NCI-H526 (cell line): ENCODE results near the gene MRPL40.

ENCODE experiments used
- DNase-seq, 2 experiments: peaks; one replicate each; lab custom pipeline; 2025; lab: John Stamatoyannopoulos, UW

The MRPL40 gene

GRCh38 chr22:19461506-19461905 is 29.2 kb downstream of the MRPL40 start:
- DNase-seq, result no peak

DNA sequence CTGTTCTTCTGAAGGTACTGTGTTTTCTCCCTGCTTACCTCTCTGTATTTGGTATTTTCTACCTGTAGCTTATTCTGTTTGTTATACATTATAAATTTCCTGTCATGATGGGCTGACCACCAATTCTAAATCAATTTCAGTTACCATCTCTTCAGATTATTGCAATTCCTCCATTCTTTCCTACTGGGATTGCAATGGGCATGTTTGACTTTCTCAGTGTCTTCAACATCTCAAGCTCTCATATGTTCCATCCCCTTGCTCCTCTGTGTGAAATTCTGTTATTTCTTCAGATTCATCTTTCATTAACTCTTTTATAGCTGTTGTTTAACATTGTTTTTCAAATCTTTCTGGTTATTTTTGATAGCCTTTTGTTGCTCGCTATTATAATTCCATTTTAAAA is 30.7 kb downstream of the MRPL40 start:
- no peak for DNase-seq

- DNase-seq, result no peak
Observed at GRCh38 chr22:19463491-19464469, 31.4 kb downstream of the MRPL40 start.

GRCh38 chr22:19464546-19464945 is 32.2 kb downstream of the MRPL40 start:
- no peak for DNase-seq

- no peak for DNase-seq
Observed at GRCh38 chr22:19464975-19465374, 32.6 kb downstream of the MRPL40 start.

DNA sequence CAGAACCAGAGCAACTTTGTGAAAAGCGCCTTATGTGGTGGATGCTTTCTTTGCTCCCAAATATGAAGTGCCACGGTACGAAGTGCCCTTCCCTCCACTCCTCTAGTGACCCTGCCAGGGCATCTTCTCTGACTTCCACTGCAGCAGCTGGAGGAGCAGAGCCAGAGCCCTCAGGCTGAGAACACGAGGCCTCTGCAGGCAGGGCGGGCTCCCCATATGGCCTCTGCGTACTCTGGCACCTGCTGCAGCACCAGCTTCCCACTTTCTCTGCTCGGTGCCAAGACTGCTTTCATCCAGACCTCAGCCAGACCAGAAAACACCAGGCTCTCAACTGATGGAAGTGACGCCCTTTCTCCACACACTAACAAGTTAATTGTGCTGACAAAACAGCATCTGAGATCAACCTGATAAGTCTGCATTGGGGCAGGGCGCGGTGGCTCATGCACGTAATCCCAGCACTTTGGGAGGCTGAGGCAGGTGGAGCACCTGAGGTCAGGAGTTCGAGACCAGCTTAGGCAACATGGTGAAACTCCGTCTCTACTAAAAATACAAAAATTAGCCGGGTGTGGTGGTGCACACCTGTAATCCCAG is 33.9 kb downstream of the MRPL40 start:
- no peak for DNase-seq

DNA sequence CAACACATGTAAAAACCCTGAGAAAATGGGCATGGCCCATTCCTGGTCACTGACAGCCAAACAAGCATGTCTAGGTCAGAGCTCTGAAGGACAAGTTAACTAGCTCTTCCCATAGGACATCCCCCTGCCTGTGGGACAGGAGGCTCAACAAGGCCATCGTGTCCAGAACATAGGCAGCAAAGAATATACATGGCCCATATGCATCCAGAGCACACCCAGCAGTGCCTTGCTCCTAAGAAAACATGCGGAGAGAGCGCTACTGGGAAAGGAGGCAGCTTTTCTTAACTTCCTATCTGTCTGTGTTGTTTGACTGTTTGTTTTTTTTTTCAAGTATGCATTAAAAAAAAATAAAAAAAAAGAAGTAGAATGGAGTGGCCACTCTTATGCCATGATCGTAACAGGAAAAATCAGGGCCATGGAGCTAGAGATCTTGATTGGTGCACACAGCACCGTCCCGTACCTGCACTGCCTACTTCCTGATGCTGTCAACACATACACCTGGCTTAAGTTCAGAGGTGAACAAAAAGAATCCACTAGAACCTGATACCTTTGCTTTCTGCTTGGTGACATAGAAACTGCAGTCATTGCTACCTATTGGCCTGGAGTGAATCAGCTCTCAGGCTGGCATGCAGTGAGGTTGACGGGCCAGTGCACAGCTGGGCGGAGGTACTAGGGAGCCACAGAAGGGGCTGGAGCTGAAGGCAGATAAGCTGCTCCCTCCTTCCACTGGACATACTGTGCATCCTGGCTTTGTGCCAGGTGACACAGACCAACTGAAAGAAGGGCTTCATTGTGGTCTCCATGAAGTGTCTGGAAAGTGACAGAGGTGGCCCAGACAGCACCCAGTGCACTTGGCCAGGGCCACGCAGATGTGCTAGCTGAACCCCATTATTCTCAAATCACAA is 34.8 kb downstream of the MRPL40 start:
- DNase-seq, result no peak

GRCh38 chr22:19467912-19468311 is 35.6 kb downstream of the MRPL40 start:
- DNase-seq, result no peak

DNA sequence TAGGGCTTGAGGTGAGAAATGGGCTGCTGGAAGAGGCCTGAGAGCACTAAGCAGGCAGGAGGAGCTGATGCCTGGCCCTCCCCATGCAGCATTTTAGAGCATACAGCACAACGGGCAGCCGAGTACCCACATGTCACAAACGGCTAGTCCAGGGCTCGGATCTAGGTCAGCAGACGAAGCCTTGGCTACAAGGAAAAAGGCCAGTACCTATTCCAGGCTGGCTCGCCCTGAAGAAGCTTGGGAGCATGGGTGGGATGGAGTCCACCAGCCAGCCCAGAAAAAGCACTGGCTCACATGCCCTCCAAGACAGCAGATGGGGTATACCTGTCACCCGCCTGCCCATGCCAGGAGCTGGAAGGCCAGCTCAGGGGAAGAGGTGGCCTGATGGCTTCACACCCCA is 37.1 kb downstream of the MRPL40 start:
- DNase-seq, result no peak

DNA sequence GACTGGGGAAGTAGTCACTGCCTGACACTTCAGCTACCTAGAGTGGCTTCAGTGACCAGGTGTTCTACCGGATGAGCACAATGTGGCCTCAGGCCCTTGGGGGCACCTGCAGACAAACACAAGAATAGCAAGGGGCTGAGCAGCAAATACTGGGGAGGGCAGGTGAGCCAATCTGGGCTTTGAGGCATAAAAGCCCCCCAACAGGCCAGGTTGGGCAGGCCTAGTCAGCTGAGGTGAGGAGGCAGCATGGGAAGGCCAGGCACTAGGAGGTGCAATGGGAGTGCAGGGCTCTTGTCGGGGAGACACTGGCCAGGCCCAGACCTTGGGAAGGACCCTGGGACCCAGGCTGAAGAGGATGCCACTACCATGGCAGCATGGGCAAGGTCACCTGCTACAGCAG is 37.7 kb downstream of the MRPL40 start:
- no peak for DNase-seq

DNA sequence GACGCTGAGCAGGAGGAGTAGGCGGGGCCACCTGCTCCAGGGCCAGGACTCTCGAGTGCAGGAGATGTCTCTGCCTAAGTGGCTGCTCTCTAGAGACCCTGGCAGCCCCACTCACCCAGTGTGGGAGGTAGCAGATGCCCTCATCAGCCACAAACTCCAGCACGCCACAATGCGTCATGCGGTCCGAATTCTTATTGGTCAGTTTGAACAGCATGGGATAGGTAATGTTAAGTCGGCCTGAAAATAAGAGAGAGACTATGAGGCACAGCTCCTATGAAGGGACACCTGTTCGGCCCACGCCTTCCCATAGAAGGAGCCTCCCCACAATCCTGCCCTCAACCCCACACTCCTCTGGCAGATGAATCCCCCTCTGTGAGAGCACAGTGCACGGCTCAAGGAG is 39.2 kb downstream of the MRPL40 start:
- DNase-seq, result no peak

DNA sequence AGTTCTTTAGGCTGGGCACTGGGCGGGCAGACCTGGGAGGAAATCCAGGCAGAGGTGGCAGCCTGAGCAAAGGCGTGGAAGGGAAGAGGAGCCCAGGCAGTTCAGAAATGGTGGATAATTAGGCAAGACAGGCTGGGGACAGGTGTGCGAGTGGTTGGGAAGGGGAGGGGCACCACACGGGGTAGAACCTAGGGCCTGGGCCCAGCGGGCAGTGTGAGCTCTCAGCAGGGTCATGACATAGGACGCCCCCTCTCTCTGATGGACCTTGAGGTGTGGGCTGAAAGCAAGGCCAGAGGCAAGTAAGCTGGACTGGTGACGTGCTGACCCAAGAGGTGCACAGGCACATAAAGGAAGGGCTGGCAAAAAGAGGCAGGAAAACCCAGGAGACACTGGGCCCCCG is 39.9 kb downstream of the MRPL40 start:
- no peak for DNase-seq

DNA sequence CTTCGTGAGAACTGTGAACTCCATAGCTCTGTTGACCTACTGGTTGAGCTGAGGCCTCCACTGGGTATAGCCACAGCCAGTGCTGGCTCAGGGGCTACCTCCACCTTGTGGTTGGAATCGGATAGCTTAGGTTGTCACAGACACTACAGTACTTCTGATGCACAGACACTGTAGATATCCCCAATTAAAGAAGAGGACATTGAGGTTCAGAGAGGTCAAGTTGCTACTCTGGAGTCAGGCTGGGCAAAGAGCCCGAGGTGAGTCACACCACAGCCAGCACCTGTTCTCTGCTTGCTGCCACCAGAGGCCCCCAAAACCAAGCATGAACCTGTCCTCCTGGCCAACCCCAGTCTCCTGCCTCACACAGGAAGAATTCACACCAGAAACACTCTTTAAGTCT is 41.2 kb downstream of the MRPL40 start:
- no peak for DNase-seq

DNA sequence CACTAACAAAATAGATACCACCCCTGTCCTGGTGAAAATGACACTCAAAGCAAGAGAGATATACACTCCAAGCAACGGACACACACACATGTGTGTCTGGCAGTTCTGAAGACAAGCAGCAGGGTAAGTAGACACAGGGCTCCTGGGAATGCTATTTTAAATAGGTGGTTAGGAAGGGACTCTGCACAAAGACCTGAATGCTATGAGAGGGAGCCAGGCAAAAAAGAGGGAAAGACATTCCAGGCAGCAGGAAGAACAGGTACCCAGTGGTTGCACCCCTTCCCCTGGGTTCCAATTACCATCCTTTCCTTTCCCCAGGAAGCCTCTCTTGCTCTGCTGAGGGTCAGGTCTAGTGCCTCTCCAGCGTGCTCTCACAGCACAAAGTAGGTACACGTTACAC is 43.7 kb downstream of the MRPL40 start:
- DNase-seq, result no peak

DNA sequence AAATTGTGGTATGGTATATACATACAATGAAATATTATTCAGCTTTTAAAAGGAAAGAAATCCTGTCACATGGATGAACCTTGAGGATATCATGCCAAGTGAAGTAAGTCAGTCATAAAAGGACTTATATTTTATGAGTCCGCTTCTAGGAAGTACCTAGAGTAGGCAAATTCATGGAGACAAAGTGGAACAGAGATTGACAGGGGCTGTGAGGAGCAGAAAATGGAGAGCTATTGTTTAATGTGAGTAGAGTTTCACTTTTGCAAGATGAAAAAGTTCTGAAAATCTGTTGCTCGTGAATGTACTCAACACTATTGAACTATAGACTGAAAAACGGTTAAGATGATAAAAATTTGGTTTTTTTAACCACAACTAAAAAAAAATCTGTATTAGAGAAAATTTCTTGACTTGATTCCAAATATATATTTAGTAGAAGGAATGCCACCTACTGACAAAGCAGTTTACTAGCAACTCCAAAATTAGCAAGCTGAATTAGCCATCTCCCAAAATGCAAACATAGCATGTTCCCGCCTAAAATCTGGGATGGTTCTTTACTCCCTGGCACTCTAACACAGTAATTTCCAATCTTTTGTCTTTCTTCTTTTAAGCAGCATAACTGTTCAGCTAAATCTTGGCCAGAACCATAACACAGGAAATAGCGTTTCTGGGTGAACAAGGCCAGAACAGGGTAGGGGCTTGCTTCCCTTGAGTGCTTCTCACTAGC is 45.1 kb downstream of the MRPL40 start:
- DNase-seq, result no peak

DNA sequence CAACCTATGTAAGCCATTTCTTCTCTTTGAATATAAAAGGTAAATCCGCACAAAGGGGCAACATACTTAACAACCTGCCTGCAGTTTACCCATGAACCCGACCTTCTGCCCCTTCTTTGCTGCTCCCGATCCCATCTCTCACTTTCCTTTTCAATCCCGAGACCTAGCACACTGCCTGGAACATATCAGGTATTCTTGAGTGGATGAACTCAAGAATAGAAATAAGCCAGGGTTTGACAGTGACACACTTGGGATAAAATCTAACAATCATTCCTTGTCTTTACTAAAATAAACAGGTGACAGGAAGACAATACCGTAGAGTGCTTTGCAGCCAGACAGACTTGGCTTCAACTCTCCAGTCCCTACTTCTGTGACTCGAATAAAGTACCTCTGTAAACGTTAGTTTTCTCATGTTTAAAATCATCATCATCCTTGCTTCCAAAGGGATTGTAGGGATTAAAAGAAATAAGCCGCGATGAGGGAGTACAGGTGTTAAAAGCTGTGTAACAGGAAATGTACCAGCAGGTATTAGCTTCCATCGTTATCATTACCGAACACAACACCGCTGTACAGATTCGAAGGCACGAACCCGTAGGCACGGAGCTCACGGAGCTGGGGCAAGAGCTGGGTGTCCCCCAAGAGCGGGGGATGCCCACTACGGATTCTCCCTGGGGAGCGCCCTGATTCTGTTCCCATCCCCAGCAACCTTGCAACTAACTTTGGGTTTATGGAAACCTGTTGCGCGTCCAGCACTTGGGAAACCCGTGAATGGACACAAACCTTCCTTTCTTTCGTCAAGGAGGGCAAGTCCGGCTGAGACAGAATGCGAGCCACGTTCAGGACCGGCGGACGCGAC is 45.9 kb downstream of the MRPL40 start:
- DNase-seq, result no peak

GRCh38 chr22:19478901-19479354 is 46.6 kb downstream of the MRPL40 start, which contains the start of gene UFD1:
UFD1 (minus strand) TSS chr22:19479193; CDS start chr22:19479085, 108 bp downstream.
- peak; percentile 53 to 76 for DNase-seq

- peak; percentile 95 to 96 for DNase-seq
Observed at GRCh38 chr22:19479355-19480172, 47.2 kb downstream of the MRPL40 start, which contains the start of gene CDC45. CDC45 (plus strand) TSS chr22:19479920; CDS start chr22:19479969, 49 bp downstream.

GRCh38 chr22:19480173-19480568 is 47.8 kb downstream of the MRPL40 start:
- DNase-seq, result peak in 1 of 2 experiments; percentile 14
